Lower leg skin (tissue), 3 donors: Measurements from ENCODE around the gene LRBA.

Experiments
- POLR2A ChIP-seq, 2 donors: fragments of 450-650 bp; IDR thresholded peaks; one replicate each; pipeline ENCODE4 v1.6.1; 2016 to 2017; ENCODE audit warnings: antibody characterized with exemption in 2 of 2, mild to moderate bottlenecking in 1 of 2, moderate library complexity in 1 of 2
- TF ChIP-seq, protein P1 (sequence below), 3 donors: fragments of 450-650 bp; IDR thresholded peaks; one replicate each; pipeline ENCODE4 v1.5.1; 2016; ENCODE audit warnings: antibody characterized with exemption in 3 of 3, mild to moderate bottlenecking in 3 of 3, moderate library complexity in 2 of 3

GRCh38 chr4:150328496-150328895, 686.6 kb downstream of the LRBA start:
- TF ChIP-seq, protein P1, sequence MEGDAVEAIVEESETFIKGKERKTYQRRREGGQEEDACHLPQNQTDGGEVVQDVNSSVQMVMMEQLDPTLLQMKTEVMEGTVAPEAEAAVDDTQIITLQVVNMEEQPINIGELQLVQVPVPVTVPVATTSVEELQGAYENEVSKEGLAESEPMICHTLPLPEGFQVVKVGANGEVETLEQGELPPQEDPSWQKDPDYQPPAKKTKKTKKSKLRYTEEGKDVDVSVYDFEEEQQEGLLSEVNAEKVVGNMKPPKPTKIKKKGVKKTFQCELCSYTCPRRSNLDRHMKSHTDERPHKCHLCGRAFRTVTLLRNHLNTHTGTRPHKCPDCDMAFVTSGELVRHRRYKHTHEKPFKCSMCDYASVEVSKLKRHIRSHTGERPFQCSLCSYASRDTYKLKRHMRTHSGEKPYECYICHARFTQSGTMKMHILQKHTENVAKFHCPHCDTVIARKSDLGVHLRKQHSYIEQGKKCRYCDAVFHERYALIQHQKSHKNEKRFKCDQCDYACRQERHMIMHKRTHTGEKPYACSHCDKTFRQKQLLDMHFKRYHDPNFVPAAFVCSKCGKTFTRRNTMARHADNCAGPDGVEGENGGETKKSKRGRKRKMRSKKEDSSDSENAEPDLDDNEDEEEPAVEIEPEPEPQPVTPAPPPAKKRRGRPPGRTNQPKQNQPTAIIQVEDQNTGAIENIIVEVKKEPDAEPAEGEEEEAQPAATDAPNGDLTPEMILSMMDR (IDR thresholded peaks at IDR 0.05) = no peak
- TF ChIP-seq POLR2A (IDR thresholded peaks at IDR 0.05) = no peak
